Activated naive CD4-positive, alpha-beta T cell treated with anti-CD3 and anti-CD28 coated beads, Interleukin-2, amount 10 ng/mL, durations not matched to agents 7 days and 5 days (primary cell): ENCODE data around the gene RARS2.

ENCODE experiments used
- CTCF ChIA-PET: fragments of 350-600 bp; sonication (Branson Sonifier 250); formaldehyde crosslinking; loops from one replicate; lab custom pipeline; 2021; ENCODE audit warnings: antibody characterized with exemption; lab: Charles Lee
- DNase-seq: peaks from one replicate; pipeline ENCODE4 v3.0.0-alpha.2; 2020
- H3K27ac Mint-ChIP-seq: one replicate; pipeline ENCODE4 v1.8.0; 2021; ENCODE audit warnings: mild to moderate bottlenecking, moderate library complexity, mixed read lengths
- H3K27me3 Mint-ChIP-seq: one replicate; pipeline ENCODE4 v1.8.0; 2021; ENCODE audit warnings: mild to moderate bottlenecking, mixed read lengths
- H3K36me3 Mint-ChIP-seq: one replicate; pipeline ENCODE4 v1.8.0; 2021; ENCODE audit warnings: mixed read lengths
- H3K4me1 Mint-ChIP-seq: one replicate; pipeline ENCODE4 v1.8.0; 2021; ENCODE audit warnings: mixed read lengths
- H3K4me3 Mint-ChIP-seq: one replicate; pipeline ENCODE4 v1.8.0; 2021; ENCODE audit warnings: mild to moderate bottlenecking, moderate library complexity, mixed read lengths
- H3K9me3 Mint-ChIP-seq: one replicate; pipeline ENCODE4 v1.8.0; 2021; ENCODE audit warnings: mixed read lengths

Gene RARS2

DNA sequence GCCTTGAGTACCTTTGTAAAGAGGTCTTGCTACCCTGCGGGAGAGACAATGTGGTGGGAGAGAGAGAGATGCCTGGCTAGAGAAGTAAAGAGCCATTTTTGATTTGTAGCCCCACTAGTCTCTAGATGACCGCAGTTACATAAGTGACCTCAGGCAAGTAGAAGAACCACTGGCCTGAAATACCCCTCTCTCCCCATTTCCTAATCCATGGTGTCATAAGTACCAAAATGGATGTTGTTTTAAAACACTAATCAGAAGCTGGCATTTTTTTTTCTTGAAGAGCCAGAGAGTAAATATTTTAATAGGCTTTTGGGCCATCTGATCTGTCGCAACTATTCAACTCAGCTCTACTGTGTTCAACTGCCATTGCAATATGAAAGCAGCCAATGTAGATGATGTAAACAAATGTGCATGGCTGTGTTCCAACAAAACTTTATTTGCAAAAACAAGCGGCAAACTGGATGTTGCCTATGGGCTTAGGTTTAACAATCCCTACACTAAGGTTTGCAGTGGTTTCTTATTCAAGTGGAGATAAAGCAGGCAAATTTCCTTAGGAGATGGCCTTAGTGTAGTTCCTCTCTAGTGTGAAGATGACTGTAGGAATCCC lies 36.5 kb downstream of the RARS2 start:
- CTCF ChIA-PET, result interaction anchor here (0.9 kb wide), 1 partner anchor 68 kb away, joined by 3 read pairs; no protein-coding TSS in a partner anchor
- Mint-ChIP-seq H3K4me3 (no peak overlapping the region), H3K36me3 (peaks cover 32% of the 10 kb centered on the region), H3K4me1 (no peaks in the 10 kb centered on the region), H3K27me3 (no peaks in the 10 kb centered on the region), H3K9me3 (no peaks in the 10 kb centered on the region), H3K27ac (no peak overlapping the region)
- no peak for DNase-seq

DNA sequence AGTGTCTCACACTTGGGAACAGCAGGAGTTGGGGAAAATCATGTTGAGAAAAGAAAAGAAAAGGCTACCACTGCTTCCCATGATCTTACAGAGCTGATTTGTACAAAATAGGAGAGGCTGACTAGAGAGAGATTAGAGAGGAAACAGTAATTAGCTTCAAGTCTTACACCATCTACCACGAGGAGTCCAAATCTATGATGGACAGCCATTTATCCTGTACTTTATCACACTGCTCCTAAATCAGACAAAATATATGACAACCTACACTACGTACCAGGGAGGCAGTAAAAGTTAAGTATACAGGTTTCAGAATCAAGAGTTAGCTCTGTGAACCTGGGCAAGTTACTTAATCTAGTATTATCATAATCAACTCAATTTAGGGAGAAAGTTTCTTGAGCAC lies 38.0 kb downstream of the RARS2 start:
- no peak overlapping the region for H3K27ac Mint-ChIP-seq
- peaks cover 30% of the 10 kb centered on the region for H3K36me3 Mint-ChIP-seq
- CTCF ChIA-PET, result interaction anchor here (0.7 kb wide), 1 partner anchor 37 kb away, joined by 3 read pairs; no protein-coding TSS in a partner anchor
- no peak overlapping the region for H3K4me3 Mint-ChIP-seq
- H3K9me3 Mint-ChIP-seq, result no peaks in the 10 kb centered on the region
- no peaks in the 10 kb centered on the region for H3K27me3 Mint-ChIP-seq
- no peaks in the 10 kb centered on the region for H3K4me1 Mint-ChIP-seq
- DNase-seq, result no peak

- H3K27ac Mint-ChIP-seq, result no peak overlapping the region
These were observed 45.4 kb downstream of the RARS2 start for GRCh38 chr6:87544474-87544735.

DNA sequence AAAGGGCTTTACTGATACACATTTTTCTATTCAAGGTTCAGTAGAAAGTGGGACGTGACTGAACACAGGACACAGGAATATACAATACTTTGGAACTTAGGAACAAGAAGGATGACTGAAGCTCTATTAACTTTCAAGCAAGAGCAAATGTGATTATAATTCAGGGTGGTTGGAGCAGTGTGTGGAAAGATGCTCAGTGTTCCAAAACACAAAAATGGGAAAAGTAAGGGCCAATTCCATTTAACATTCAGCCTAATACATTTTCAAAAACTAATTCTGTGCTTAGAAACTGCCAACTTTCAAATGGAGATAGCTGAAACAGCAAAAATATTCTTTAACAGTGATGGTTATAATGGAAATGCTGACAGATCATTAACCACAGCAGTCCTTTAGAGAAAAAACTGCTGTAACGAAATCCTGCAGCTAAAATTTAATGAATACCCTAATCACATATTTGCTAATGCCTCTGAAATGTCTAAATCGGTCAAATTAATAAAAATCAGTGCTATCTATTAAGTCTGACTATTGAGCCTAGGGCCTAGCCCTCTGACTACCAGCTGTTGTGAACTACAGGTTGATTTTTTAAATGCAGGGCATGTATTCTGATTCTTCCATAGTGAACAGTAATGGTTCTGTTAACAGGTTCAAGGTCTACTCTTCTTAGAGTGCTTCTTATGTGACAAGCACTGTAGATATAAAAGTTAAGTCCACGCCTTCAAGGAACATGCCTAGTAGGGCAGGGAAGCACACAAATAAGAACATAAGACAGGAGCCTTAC lies 45.9 kb downstream of the RARS2 start:
- Mint-ChIP-seq H3K4me1 (peaks cover 3% of the 10 kb centered on the region), H3K27ac (no peak overlapping the region), H3K9me3 (peaks cover 12% of the 10 kb centered on the region), H3K27me3 (no peaks in the 10 kb centered on the region), H3K36me3 (peaks cover 54% of the 10 kb centered on the region), H3K4me3 (no peak overlapping the region)
- CTCF ChIA-PET, result interaction anchor here (1.1 kb wide), 1 partner anchor 151 kb away, joined by 3 read pairs; no protein-coding TSS in a partner anchor
- DNase-seq, result no peak

More at GRCh38 chr6:87544474-87544735, 45.4 kb downstream of the RARS2 start:
- no peak overlapping the region for H3K4me3 Mint-ChIP-seq
- peaks cover 9% of the 10 kb centered on the region for H3K9me3 Mint-ChIP-seq
- peaks cover 3% of the 10 kb centered on the region for H3K4me1 Mint-ChIP-seq
- no peak for DNase-seq
- peaks cover 49% of the 10 kb centered on the region for H3K36me3 Mint-ChIP-seq
- CTCF ChIA-PET, result no interaction called here
- H3K27me3 Mint-ChIP-seq, result no peaks in the 10 kb centered on the region

DNA sequence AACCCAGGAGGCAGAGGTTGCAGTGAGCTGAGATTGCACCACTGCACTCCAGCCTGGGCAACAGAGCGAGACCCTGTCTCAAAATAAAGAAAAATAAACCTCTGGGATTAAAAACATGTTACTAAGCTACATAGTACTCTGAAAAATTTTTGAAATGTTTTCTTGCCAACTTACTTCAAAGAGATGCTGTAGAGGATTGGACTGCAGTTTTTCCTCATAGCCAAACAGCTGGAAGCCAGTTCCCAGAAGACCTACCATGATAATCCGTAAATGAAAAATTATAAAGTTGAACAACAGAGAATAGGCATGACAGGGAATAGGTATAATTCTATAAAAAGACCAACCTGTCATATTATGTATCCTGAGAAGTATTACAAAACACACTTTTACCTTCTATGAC lies 48.0 kb downstream of the RARS2 start:
- no peak for DNase-seq
- Mint-ChIP-seq H3K9me3 (peaks cover 12% of the 10 kb centered on the region), H3K4me1 (peaks cover 3% of the 10 kb centered on the region), H3K4me3 (no peak overlapping the region), H3K36me3 (peaks cover 61% of the 10 kb centered on the region), H3K27ac (no peak overlapping the region), H3K27me3 (no peaks in the 10 kb centered on the region)
- CTCF ChIA-PET, result interaction anchor here (0.9 kb wide), 1 partner anchor 1331 kb away, joined by 3 read pairs; no protein-coding TSS in a partner anchor

GRCh38 chr6:87541041-87541440 lies 48.7 kb downstream of the RARS2 start:
- H3K4me3 Mint-ChIP-seq, result no peak overlapping the region
- CTCF ChIA-PET, result interaction anchor here (0.9 kb wide), 1 partner anchor 1332 kb away, joined by 3 read pairs; no protein-coding TSS in a partner anchor
- H3K27me3 Mint-ChIP-seq, result no peaks in the 10 kb centered on the region
- H3K36me3 Mint-ChIP-seq, result peaks cover 57% of the 10 kb centered on the region
- H3K4me1 Mint-ChIP-seq, result peaks cover 3% of the 10 kb centered on the region
- H3K27ac Mint-ChIP-seq, result no peak overlapping the region
- H3K9me3 Mint-ChIP-seq, result peaks cover 12% of the 10 kb centered on the region
- no peak for DNase-seq

- Mint-ChIP-seq H3K36me3 (peaks cover 55% of the 10 kb centered on the region), H3K9me3 (peaks cover 12% of the 10 kb centered on the region), H3K4me1 (peaks cover 3% of the 10 kb centered on the region), H3K27ac (no peak overlapping the region), H3K4me3 (no peak overlapping the region), H3K27me3 (no peaks in the 10 kb centered on the region)
- CTCF ChIA-PET, result no interaction called here
- no peak for DNase-seq
These were observed 49.2 kb downstream of the RARS2 start for GRCh38 chr6:87540539-87540938.

GRCh38 chr6:87539554-87539953 lies 50.2 kb downstream of the RARS2 start:
- H3K36me3 Mint-ChIP-seq, result peaks cover 46% of the 10 kb centered on the region
- H3K27ac Mint-ChIP-seq, result no peak overlapping the region
- no peaks in the 10 kb centered on the region for H3K27me3 Mint-ChIP-seq
- CTCF ChIA-PET, result no interaction called here
- DNase-seq, result no peak
- H3K4me1 Mint-ChIP-seq, result peaks cover 1% of the 10 kb centered on the region
- no peak overlapping the region for H3K4me3 Mint-ChIP-seq
- H3K9me3 Mint-ChIP-seq, result peaks cover 12% of the 10 kb centered on the region

- H3K36me3 Mint-ChIP-seq, result peaks cover 48% of the 10 kb centered on the region
- H3K9me3 Mint-ChIP-seq, result peaks cover 12% of the 10 kb centered on the region
- no peaks in the 10 kb centered on the region for H3K4me1 Mint-ChIP-seq
- DNase-seq, result no peak
- H3K4me3 Mint-ChIP-seq, result no peak overlapping the region
- no peaks in the 10 kb centered on the region for H3K27me3 Mint-ChIP-seq
- no peak overlapping the region for H3K27ac Mint-ChIP-seq
- CTCF ChIA-PET, result no interaction called here
These were observed 51.1 kb downstream of the RARS2 start for GRCh38 chr6:87538510-87539260.

GRCh38 chr6:87534377-87535047 lies 55.3 kb downstream of the RARS2 start:
- peaks cover 4% of the 10 kb centered on the region for H3K9me3 Mint-ChIP-seq
- no peak overlapping the region for H3K4me3 Mint-ChIP-seq
- no peak for DNase-seq
- H3K4me1 Mint-ChIP-seq, result no peaks in the 10 kb centered on the region
- no peak overlapping the region for H3K27ac Mint-ChIP-seq
- CTCF ChIA-PET, result no interaction called here
- H3K27me3 Mint-ChIP-seq, result no peaks in the 10 kb centered on the region
- peaks cover 33% of the 10 kb centered on the region for H3K36me3 Mint-ChIP-seq

DNA sequence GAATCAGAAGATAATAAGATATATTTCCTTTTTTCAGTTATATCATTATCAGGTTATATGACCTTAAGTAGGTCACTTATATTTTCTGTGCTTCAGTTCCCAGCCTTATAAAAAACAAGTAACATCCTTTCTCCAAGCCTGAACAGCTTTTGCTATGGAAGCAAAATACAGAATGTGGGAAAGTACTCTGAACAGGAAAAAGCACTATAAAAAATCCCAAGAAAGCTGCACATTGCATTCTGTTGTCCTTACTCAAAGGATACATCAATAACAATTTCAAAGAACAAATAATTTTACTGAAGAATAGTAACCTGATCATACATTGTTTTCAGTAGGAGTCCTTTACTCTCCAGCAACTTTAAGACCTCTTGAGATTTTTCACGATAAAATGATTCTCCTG lies 60.6 kb downstream of the RARS2 start:
- Mint-ChIP-seq H3K4me3 (no peak overlapping the region), H3K4me1 (peaks cover 3% of the 10 kb centered on the region), H3K36me3 (peaks cover 35% of the 10 kb centered on the region), H3K9me3 (no peaks in the 10 kb centered on the region), H3K27me3 (no peaks in the 10 kb centered on the region), H3K27ac (no peak overlapping the region)
- no peak for DNase-seq
- CTCF ChIA-PET, result no interaction called here

DNA sequence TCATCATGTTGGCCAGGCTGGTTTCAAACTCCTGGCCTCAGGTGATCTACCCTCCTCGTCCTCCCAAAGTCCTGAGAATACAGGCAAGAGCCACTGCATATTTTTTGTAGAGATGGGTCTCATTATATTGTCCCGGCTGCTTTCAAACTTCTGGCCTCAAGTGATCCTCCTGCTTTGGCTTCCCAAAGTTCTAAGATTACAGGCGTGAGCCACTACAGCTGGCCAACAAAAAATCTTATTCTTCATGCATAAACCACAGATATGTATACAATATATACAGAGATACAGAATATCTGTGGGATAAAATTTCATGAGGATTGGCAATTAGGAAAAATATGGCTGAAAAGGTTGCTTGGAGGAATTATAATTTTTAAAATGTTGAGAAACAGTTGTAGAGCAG lies 67.1 kb downstream of the RARS2 start:
- Mint-ChIP-seq H3K4me1 (no peaks in the 10 kb centered on the region), H3K27me3 (no peaks in the 10 kb centered on the region), H3K27ac (no peak overlapping the region), H3K4me3 (no peak overlapping the region), H3K9me3 (no peaks in the 10 kb centered on the region), H3K36me3 (peaks cover 30% of the 10 kb centered on the region)
- no peak for DNase-seq
- CTCF ChIA-PET, result no interaction called here

DNA sequence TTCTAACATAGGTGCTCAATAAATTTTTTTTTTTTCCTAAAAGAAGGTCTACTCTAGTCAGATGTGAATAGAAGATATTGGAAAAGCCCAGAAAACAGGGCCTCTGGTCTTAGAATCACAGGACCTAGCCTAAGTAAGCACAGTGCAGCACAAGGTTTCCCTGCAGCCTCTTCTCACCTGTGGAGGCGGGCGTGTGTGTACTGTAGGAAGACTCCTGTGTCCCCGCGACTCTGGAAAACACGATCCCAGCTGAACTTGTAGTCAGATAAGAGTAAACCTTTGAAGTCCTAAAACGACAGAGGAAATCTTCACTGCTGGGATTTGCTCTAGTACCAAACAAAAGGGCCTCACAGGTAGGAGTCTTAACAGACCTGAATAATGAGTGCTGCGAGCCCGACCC lies 71.3 kb downstream of the RARS2 start:
- H3K27ac Mint-ChIP-seq, result no peak overlapping the region
- CTCF ChIA-PET, result interaction anchor here (0.9 kb wide), 1 partner anchor 18 kb away, joined by 3 read pairs; no protein-coding TSS in a partner anchor
- H3K4me1 Mint-ChIP-seq, result peaks cover 8% of the 10 kb centered on the region
- H3K36me3 Mint-ChIP-seq, result peaks cover 41% of the 10 kb centered on the region
- no peaks in the 10 kb centered on the region for H3K27me3 Mint-ChIP-seq
- DNase-seq, result no peak
- no peaks in the 10 kb centered on the region for H3K9me3 Mint-ChIP-seq
- no peak overlapping the region for H3K4me3 Mint-ChIP-seq

DNA sequence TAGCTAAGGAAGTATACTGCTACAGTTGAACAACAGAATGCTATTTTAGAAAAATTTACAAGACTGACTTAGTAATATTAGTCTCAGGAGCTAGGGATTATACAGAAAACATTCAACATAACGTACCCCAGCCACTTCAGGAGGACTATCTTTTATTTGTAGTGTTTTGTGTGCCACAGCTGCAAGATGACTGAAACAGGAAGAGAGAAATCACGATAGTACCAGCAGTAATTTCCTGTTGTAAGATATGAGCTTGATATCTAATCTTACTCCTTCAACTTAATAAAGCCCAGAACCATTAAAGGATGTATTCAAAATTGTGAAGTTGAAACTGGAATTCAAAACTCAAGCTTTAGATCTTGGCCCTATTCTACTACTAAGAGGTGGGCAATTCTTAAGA lies 75.0 kb downstream of the RARS2 start:
- no peak for DNase-seq
- Mint-ChIP-seq H3K27ac (no peak overlapping the region), H3K9me3 (no peaks in the 10 kb centered on the region), H3K4me3 (no peak overlapping the region), H3K36me3 (peaks cover 45% of the 10 kb centered on the region), H3K4me1 (peaks cover 8% of the 10 kb centered on the region), H3K27me3 (no peaks in the 10 kb centered on the region)
- CTCF ChIA-PET, result interaction anchor here (0.9 to 1.3 kb wide), 2 partner anchors 142 to 448 kb away, joined by 3 read pairs; no protein-coding TSS in a partner anchor
